HepG2 (cell line): ENCODE results near the gene ZNF575. TPM values are rescaled to one million over a fixed set of nuclear protein-coding genes. Genes with fewer than 3 reads are reported as not detected.

Experiments used
- CENPX ChIP-seq: sonication (generic); formaldehyde crosslinking; IDR thresholded peaks from 2 replicates; pipeline ENCODE4 v1.9.0; 2021; ENCODE audit warnings: mild to moderate bottlenecking, missing genetic modification reagents, moderate library complexity
- ELF4 ChIP-seq: sonication (generic); formaldehyde crosslinking; IDR thresholded peaks from 2 replicates; pipeline ENCODE4 v1.5.0; 2020; ENCODE audit warnings: missing genetic modification reagents, mild to moderate bottlenecking, moderate library complexity, borderline replicate concordance
- FOXC1 ChIP-seq: sonication (generic); formaldehyde crosslinking; IDR thresholded peaks from 2 replicates; pipeline ENCODE4 v1.8.0; 2022; ENCODE audit warnings: mild to moderate bottlenecking, missing genetic modification reagents, borderline replicate concordance
- GATAD1 ChIP-seq: IDR thresholded peaks from 2 replicates; pipeline ENCODE4 v1.6.1; 2016; ENCODE audit warnings: missing genetic modification reagents, missing compliant biosample characterization
- HHEX ChIP-seq: IDR thresholded peaks from 2 replicates; pipeline ENCODE4 v1.6.1; 2016; ENCODE audit warnings: control low read depth
- HMG20B ChIP-seq: conservative IDR thresholded peaks from 2 replicates; pipeline ENCODE4 v1.6.1; 2016; ENCODE audit warnings: missing genetic modification reagents, missing compliant biosample characterization
- HNRNPUL1 ChIP-seq: fragments of 200-400 bp; formaldehyde crosslinking; IDR thresholded peaks from 2 replicates; pipeline ENCODE4 v1.6.1; 2017; ENCODE audit warnings: low read depth, mild to moderate bottlenecking, low read length, moderate library complexity
- MXD4 ChIP-seq: IDR thresholded peaks from 2 replicates; pipeline ENCODE4 v1.6.1; 2016; ENCODE audit warnings: mild to moderate bottlenecking, missing biosample characterization, missing genetic modification reagents
- PHF5A ChIP-seq: IDR thresholded peaks from one replicate; pipeline ENCODE4 v1.6.1; 2018; ENCODE audit warnings: low read depth, missing genetic modification reagents; ENCODE audit not compliant: unreplicated experiment
- SETDB1 ChIP-seq: sonication (generic); formaldehyde crosslinking; IDR thresholded peaks from 2 replicates; pipeline ENCODE4 v1.5.1; 2020; ENCODE audit warnings: missing genetic modification reagents, mild to moderate bottlenecking, borderline replicate concordance
- TAF1 ChIP-seq: sonication (generic); formaldehyde crosslinking; IDR thresholded peaks from 2 replicates; pipeline ENCODE4 v1.4.0; 2020; ENCODE audit warnings: missing genetic modification reagents
- ZC3H4 ChIP-seq: sonication (generic); formaldehyde crosslinking; IDR thresholded peaks from 2 replicates; pipeline ENCODE4 v1.4.0; 2020; ENCODE audit warnings: missing genetic modification reagents, borderline replicate concordance
- ZIK1 ChIP-seq: sonication (generic); formaldehyde crosslinking; IDR thresholded peaks from 2 replicates; pipeline ENCODE4 v1.5.0; 2020; ENCODE audit warnings: mild to moderate bottlenecking, low read depth, missing genetic modification reagents, borderline replicate concordance
- ZNF224 ChIP-seq: sonication (generic); formaldehyde crosslinking; IDR thresholded peaks from 2 replicates; pipeline ENCODE4 v1.5.0; 2020; ENCODE audit warnings: mild to moderate bottlenecking, missing genetic modification reagents
- ZNF550 ChIP-seq: sonication (generic); formaldehyde crosslinking; IDR thresholded peaks from 2 replicates; pipeline ENCODE4 v1.4.0; 2020; ENCODE audit warnings: mild to moderate bottlenecking, missing genetic modification reagents, borderline replicate concordance
- ZNF772 ChIP-seq: sonication (generic); formaldehyde crosslinking; IDR thresholded peaks from 2 replicates; pipeline ENCODE4 v1.5.0; 2020; ENCODE audit warnings: mild to moderate bottlenecking, missing genetic modification reagents
- polyA plus RNA-seq, 8 experiments: library from polyadenylated mRNA; depleted of rRNA in 3 of 8; stranded (reverse) in 7 of 8; unstranded in 1 of 8; fragments of >200 nt; fragmentation: Illumina TruSeq in 4 of 8; extraction: Trizol in 4 of 8; gene quantifications; 2 replicates each; pipeline versions ENCODE4 v1.2.1 to v1.2.3, GENCODE V29; 2011 to 2016; ENCODE audit warnings: low read depth in 4 of 8, missing spikeins in 1 of 8, mixed read lengths in 1 of 8; ENCODE audit not compliant: insufficient read depth in 1 of 8
- total RNA-seq, 5 experiments: library from RNA; depleted of rRNA; stranded (reverse); fragments of >200 nt; fragmentation: Illumina TruSeq; extraction: Trizol; gene quantifications; 2 replicates each; pipeline ENCODE4 v1.2.3, GENCODE V29; 2016; ENCODE audit warnings: low read depth in 1 of 5
- TF ChIP-seq, protein P1 (sequence below): sonication (generic); formaldehyde crosslinking; IDR thresholded peaks from 2 replicates; pipeline ENCODE4 v1.4.0; 2020; ENCODE audit warnings: missing genetic modification reagents
- TF ChIP-seq, protein P2 (sequence below): sonication (generic); formaldehyde crosslinking; IDR thresholded peaks from 2 replicates; pipeline ENCODE4 v1.9.0; 2021; ENCODE audit warnings: missing genetic modification reagents, mild to moderate bottlenecking, borderline replicate concordance
- TF ChIP-seq, protein P3 (sequence below): sonication (generic); formaldehyde crosslinking; IDR thresholded peaks from 2 replicates; pipeline ENCODE4 v1.4.0; 2020; ENCODE audit warnings: missing genetic modification reagents, mild to moderate bottlenecking, borderline replicate concordance
- TF ChIP-seq, protein P4 (sequence below): sonication (generic); formaldehyde crosslinking; IDR thresholded peaks from 2 replicates; pipeline ENCODE4 v1.4.0; 2020; ENCODE audit warnings: missing genetic modification reagents, mild to moderate bottlenecking, borderline replicate concordance

ZNF575 gene
- total and polyA plus RNA-seq, 2 of the 13 experiments (the other 11 are each of a cell fraction or from before 2014, with no cell fraction given): 0.17 to 0.27 TPM

DNA sequence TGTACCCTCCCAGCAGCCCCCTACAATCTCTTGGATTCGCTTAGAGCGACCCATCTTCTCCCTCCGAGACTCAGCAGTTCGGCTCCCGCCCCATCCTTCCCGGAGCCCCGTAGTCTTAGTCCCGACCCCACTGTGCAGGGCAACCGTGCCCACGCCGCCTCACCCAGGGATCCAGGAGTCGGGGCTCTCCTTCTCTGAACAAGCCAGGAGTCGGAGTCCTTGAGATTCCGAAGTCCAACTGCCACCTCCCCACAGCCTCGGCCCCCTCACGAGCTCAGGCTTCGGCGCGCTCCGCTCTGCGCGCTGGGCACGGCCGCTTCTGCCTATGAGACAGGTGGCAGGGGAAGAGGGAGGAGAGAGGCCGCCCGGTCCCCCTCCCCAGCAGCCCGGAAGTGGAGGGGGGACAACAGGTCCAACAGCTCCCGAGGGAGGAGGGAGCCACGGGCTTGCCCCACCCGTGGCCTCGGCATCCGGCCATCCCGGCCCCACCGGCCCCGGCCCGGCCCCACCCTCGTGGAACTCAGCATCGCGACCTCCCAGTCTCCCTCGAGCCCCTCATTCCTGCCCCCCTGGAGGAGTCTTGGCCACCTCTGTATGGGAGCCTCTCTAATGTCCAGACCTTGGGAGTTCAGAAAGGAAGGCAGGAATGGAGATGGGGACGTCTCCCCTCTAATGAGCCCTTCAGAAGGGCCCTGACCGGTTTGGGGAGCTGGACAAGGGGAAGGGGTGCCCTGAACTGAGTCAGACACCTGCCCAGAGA lies 28.4 kb upstream of the ZNF575 start, which contains the start of gene PHLDB3 (continued):
- TF ChIP-seq MXD4 (CRISPR knock-in tag) (0 out of 2 replicates have a peak, but pooled peaks have one; percentile 16), SETDB1 (CRISPR knock-in tag) (no peak), FOXC1 (CRISPR knock-in tag) (peak; percentile 53; the same call in 1 of the 2 replicates), TAF1 (CRISPR knock-in tag) (peak; percentile 55), PHF5A (CRISPR knock-in tag) (no peak), CENPX (no peak), ZC3H4 (no peak), HNRNPUL1 (no peak), ZNF550 (CRISPR knock-in tag) (no peak), HHEX (CRISPR knock-in tag) (no peak), ZNF772 (0 out of 2 replicates have a peak, but pooled peaks have one; percentile 65), GATAD1 (CRISPR knock-in tag) (peak; percentile 43; the same call in 1 of the 2 replicates), ZIK1 (CRISPR knock-in tag) (no peak), ZNF224 (CRISPR knock-in tag) (no peak), HMG20B (CRISPR knock-in tag) (no peak), ELF4 (0 out of 2 replicates have a peak, but pooled peaks have one; percentile 51)
- TF ChIP-seq, protein P1, sequence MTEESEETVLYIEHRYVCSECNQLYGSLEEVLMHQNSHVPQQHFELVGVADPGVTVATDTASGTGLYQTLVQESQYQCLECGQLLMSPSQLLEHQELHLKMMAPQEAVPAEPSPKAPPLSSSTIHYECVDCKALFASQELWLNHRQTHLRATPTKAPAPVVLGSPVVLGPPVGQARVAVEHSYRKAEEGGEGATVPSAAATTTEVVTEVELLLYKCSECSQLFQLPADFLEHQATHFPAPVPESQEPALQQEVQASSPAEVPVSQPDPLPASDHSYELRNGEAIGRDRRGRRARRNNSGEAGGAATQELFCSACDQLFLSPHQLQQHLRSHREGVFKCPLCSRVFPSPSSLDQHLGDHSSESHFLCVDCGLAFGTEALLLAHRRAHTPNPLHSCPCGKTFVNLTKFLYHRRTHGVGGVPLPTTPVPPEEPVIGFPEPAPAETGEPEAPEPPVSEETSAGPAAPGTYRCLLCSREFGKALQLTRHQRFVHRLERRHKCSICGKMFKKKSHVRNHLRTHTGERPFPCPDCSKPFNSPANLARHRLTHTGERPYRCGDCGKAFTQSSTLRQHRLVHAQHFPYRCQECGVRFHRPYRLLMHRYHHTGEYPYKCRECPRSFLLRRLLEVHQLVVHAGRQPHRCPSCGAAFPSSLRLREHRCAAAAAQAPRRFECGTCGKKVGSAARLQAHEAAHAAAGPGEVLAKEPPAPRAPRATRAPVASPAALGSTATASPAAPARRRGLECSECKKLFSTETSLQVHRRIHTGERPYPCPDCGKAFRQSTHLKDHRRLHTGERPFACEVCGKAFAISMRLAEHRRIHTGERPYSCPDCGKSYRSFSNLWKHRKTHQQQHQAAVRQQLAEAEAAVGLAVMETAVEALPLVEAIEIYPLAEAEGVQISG (CRISPR knock-in tag): peak; percentile 16; the same call in 1 of the 2 replicates
- TF ChIP-seq, protein P2, sequence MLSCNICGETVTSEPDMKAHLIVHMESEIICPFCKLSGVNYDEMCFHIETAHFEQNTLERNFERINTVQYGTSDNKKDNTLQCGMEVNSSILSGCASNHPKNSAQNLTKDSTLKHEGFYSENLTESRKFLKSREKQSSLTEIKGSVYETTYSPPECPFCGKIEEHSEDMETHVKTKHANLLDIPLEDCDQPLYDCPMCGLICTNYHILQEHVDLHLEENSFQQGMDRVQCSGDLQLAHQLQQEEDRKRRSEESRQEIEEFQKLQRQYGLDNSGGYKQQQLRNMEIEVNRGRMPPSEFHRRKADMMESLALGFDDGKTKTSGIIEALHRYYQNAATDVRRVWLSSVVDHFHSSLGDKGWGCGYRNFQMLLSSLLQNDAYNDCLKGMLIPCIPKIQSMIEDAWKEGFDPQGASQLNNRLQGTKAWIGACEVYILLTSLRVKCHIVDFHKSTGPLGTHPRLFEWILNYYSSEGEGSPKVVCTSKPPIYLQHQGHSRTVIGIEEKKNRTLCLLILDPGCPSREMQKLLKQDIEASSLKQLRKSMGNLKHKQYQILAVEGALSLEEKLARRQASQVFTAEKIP (CRISPR knock-in tag): no peak
- TF ChIP-seq, protein P3, sequence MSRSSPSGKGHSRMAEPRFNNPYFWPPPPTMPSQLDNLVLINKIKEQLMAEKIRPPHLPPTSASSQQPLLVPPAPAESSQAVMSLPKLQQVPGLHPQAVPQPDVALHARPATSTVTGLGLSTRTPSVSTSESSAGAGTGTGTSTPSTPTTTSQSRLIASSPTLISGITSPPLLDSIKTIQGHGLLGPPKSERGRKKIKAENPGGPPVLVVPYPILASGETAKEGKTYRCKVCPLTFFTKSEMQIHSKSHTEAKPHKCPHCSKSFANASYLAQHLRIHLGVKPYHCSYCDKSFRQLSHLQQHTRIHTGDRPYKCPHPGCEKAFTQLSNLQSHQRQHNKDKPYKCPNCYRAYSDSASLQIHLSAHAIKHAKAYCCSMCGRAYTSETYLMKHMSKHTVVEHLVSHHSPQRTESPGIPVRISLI (CRISPR knock-in tag): 0 out of 2 replicates have a peak, but pooled peaks have one; percentile 13
- TF ChIP-seq, protein P4, sequence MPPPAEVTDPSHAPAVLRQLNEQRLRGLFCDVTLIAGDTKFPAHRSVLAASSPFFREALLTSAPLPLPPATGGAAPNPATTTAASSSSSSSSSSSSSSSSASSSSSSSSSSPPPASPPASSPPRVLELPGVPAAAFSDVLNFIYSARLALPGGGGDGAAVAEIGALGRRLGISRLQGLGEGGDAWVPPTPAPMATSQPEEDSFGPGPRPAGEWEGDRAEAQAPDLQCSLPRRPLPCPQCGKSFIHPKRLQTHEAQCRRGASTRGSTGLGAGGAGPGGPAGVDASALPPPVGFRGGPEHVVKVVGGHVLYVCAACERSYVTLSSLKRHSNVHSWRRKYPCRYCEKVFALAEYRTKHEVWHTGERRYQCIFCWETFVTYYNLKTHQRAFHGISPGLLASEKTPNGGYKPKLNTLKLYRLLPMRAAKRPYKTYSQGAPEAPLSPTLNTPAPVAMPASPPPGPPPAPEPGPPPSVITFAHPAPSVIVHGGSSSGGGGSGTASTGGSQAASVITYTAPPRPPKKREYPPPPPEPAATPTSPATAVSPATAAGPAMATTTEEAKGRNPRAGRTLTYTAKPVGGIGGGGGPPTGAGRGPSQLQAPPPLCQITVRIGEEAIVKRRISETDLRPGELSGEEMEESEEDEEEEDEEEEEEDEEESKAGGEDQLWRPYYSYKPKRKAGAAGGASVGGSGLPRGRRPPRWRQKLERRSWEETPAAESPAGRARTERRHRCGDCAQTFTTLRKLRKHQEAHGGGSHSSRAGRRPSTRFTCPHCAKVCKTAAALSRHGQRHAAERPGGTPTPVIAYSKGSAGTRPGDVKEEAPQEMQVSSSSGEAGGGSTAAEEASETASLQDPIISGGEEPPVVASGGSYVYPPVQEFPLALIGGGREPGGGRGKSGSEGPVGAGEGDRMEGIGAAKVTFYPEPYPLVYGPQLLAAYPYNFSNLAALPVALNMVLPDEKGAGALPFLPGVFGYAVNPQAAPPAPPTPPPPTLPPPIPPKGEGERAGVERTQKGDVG: no peak
